Effector CD8-positive, alpha-beta T cell (primary cell): ENCODE measurements around the gene SNX8.
"Not testable (repeated sequence)": the region's sequence is repeated elsewhere in the genome, so short reads cannot be mapped to it uniquely, and the experiment has no call there.

ENCODE experiments used
- DNase-seq: peaks from one replicate; lab custom pipeline; 2025; lab: John Stamatoyannopoulos, UW

SNX8 gene

DNA sequence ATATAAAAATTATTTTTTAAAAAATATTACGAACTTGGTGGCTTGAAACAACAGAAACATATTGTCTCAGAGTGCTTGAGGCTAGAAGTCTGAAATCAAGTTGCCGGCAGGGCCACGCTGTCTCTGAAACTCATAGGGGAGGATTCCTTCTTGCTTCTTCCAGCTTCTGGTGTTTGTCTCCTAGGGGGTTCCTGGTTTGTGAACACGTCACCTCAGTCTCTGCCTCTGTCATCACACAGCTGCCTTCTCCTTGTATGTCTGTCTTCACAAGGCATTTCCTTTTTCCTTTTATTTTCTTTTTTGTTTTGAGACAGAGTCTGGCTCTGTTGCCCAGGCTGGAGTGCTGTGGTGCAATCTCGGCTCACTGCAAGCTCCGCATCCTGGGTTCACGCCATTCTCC is 12.7 kb upstream of the SNX8 start:
- no peak for DNase-seq

DNA sequence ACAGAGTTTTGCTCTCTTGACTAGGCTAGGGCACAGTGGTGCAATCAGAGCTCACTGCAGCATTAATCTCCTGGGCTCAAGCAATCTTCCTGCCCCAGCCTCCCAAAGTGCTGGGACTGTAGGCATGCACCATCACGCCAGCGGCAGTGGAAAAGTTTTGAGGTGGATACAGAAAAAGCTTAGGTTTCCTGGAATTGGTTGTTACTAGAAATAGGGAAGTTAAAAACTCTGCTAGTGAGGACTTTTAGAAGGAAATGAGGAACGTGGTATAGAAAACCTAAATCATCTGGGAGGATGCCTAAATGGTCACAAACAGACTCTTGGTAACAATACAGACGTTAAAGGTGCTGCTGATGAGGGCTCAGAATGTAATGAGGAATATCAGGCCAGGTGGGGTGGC is 10.9 kb upstream of the SNX8 start:
- no peak for DNase-seq

DNA sequence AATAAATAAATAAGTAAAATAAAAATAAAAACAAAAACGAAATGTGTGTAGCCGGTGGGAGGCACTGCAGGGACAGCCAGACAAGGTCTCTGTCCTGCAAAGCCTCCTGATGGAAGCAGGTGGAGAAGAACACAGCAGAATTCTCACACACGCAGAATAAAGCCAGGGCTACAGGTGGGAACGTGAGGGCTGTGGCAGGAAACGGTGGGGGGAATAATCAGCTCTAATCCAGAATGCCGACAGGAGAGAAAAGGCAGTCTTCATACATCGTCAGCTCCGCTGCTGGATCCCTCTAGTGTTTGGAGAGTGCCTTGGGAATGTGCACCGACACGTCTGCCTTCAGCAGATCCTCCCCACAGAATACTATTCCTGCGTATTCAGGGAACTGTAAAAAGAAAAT is 6.8 kb upstream of the SNX8 start:
- DNase-seq, result no peak

DNA sequence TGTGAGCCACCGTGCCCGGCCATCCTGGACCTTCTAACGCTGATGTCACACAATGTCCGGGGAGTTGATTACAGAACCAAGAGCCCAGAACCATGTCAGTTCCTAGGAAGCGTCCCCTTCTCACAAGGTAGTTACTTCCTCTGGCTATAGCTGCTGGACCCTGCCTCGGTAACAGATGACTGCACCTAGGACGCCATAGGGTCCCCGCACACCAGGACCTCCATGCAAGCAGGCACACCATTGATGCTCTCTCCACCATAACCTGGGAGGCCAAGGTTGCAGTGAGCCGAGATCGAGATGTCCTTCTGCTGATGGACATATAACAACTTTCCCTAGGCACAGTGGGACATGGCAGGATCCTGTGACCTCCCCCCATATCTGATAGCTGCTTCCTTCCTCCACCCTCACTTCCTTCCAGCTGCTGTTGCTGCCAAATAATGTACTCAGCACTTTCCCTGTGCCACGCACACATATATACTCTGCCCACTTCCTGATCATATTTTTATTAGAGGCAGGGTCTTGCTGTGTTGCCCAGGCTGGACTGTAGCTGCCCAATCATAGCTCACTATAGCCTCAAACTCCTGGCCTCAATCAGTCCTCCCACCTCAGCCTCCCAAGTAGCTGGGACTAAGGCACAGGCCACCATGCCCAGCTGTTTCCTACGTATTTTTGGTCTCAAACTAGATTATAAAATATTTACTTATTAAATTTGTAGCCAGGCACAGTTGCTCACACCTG is 3.5 kb upstream of the SNX8 start:
- no peak for DNase-seq

DNA sequence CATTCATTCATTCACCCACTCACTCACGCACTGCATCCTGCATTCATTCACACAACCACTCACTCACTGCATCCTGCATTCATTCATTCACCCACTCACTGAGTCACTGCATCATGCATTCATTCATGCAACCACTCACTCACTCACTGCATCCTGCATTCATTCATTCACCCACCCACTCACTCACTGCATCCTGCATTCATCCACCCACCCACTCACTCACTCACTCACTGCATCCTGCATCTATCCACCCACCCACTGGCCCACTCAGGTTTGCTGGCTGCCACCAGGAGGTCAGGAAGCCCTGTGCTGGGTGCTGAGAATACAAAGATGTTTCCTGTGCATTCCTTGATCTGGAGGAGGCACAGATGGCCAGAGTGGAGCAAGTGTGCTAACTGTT is 2.3 kb upstream of the SNX8 start:
- no peak for DNase-seq

DNA sequence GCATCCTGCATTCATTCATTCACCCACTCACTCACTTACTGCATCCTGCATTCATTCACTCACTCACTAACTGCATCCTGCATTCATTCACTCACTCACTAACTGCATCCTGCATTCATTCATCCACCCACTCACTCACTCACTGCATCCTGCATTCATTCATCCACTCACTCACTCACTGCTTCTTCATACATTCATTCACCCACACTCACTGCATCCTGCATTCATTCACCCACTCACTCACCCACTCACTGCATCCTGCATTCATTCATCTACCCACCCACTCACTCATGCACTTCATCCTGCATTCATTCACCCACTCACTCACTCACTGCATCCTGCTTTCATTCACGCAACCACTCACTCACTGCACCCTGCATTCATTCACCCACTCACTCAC is 1.5 kb upstream of the SNX8 start:
- no peak for DNase-seq

DNA sequence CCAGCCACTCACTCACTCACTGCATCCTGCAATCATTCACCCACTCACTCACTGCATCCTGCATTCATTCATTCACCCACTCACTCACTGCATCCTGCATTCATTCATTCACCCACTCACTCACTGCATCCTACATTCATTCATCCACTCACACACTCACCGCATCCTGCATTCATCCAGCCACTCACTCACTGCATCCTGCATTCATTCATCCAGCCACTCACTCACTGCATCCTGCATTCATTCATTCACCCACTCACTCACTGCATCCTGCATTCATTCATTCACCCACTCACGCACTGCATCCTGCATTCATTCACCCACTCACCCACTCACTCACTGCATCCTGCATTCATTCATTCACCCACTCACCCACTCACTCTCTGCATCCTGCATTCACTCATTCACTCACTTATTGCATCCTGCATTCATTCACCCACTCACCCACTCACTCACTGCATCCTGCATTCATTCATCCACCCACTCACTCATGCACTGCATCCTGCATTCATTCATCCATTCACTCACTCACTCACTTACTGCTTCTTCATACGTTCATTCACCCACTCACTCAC is 802 bp upstream of the SNX8 start:
- not testable (repeated sequence) for DNase-seq

DNA sequence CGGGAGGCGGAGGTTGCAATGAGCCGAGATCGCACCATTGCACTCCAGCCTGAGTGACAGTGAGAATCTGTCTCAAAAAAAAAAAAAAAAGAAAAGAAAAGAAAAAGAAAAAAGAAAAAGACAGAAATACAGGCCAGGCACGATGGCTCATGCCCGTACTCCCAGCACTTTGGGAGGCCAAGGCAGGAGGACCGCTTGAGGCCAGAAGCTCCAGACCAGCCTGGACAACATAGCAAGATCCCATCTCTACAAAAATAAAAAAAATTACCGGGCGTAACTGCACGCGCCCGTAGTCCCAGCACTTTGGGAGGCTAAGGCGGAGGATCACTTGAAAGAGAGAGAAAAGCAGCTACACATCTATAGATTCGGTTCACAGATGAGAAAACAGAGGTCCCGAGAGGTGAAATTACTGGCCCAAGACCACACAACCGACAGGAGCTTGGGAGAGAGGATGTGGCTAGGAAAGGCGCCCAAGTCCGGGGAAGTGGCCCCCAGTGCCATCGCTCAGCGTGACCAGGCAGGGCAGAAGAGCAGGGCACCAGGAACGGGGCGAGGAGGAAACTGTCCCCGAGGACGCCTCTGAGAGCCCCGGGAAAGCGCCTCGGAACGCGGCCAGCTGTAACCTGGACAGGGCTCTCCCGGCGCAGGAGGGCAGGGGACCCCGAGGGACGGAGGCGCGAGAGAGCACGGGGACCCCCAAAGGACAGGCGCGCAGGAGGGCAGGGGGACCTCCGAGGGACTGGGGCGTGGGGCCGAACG is 612 bp downstream of the SNX8 start:
- DNase-seq, result no peak

DNA sequence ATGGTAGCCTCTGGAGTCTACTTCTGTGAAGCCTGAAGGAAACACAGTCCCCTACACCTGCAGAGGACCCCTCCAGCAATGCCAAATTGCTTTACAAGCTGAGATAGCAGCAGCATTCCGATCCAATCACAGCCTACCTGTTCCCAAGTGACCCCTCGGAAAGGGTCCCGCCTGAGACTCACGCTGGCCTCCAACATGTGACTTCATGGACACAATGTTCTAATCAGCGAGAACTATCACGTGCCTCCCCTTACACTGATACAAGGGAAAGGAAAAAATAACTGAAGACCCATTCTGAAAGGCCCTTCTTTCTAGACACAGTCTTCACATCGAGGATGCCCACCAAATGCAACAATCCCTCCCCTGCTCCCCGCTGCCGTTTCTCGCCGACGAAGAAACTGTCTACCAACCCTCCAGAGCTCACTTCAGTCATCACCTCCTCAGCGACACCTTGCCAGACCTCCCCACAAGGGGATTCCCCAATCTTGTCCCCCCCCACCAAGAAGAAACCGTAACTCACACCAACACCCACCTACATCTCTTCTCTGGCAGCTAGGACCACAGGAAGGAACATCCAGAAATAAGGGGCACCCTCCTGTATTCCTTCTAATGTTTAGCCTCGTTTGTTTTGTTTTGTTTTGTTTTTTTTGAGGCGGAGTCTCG is 1.8 kb downstream of the SNX8 start:
- DNase-seq, result no peak

DNA sequence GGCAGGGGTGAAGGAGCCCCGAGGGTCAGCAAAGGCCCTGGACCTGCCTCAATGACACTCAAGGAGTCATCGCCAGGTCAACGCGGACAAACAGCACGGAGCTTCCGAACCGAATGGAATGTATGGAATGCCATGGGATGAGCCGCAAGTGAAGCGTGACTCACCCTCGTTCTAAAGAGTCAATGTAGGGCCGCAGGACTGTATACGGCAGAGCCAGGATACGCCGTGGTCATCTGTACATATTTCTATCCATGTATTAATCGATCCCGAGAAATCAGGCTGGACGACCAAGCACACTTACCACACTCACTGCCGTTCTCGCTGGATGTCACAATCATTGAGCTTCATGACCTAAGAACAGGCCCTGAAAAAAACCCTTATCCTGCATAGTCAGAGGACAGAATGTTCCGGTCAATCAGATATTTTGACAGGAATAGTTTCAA is 4.3 kb downstream of the SNX8 start:
- DNase-seq, result no peak

DNA sequence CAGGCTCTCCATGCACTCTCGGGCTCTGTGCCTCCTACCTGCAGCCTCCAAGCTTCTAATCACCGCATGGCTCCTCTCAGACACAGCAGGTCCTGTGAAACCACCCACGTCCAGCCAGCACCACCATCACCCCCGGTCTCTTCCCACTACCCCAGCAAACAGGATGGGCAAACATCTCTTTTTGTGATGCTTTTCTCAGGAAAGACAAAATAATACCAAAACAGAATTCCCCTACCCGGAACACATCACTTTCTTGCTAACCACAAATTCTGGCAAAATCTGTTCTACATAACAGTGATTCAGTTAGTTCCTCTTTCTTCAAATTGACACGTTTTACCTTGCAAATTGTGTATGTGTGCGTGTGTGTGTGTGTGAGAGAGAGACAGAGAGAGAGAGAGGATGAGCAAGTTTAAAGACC is 6.5 kb downstream of the SNX8 start:
- DNase-seq, result no peak

DNA sequence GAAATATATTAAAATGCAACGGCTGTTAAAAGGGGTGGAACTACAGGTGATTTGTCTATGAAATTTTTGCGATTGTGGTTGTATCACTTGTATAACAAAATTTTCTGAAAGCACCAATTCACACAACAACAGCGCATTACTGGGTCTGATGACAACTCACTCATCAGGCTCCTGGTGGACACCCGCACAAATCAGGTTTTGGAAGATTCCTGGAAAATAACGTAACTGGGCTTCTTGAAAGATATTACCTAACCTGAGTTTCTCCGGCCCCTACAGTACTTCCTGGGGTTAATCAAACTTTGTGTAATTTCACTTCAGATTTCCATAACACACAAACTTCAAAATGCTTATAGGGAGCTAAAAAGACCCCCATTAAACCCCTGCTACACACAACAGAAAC is 7.6 kb downstream of the SNX8 start:
- DNase-seq, result no peak

DNA sequence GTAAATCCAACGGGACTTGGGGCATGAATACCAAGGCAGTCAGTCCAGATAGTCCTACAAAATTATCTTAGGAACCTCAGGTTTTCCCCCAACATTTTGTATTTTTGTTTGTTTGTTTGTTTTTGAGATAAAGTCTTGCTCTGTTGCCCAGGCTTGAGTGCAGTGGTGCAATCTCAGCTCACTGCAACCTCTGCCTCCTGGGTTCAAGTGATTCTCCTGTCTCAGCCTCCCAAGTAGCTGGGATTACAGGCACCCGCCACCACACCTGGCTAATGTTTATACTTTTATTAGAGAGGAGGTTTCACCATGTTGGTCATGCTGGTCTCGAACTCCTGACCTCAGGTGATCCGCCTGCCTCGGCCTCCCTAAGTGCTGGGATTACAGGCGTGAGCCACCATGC is 9.0 kb downstream of the SNX8 start:
- not testable (repeated sequence) for DNase-seq

DNA sequence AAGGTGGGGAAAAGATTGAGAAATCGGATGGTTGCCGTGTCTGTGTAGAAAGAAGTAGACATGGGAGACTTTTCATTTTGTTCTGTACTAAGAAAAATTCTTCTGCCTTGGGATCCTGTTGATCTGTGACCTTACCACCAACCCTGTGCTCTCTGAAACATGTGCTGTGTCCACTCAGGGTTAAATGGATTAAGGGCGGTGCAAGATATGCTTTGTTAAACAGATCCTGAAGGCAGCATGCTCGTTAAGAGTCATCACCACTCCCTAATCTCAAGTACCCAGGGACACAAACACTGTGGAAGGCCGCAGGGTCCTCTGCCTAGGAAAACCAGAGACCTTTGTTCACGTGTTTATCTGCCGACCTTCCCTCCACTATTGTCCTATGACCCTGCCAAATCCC is 10.7 kb downstream of the SNX8 start:
- not testable (repeated sequence) for DNase-seq

DNA sequence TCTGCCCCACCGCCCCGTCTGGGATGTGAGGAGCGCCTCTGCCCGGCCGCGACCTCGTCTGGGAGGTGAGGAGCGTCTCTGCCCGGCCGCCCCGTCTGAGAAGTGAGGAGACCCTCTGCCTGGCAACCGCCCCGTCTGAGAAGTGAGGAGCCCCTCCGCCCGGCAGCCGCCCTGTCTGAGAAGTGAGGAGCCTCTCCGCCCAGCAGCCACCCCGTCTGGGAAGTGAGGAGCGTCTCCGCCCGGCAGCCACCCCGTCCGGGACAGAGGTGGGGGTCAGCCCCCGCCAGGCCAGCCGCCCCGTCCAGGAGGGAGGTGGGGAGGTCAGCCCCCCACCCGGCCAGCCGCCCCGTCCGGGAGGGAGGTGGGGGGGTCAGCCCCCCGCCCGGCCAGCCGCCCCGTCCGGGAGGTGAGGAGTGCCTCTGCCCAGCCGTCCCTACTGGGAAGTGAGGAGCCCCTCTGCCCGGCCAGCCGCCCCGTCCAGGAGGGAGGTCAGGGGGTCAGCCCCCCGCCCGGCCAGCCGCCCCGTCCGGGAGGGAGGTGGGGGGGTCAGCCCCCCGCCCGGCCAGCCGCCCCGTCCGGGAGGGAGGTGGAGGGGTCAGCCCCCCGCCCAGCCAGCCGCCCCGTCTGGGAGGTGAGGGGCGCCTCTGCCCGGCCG is 11.4 kb downstream of the SNX8 start:
- DNase-seq, result not testable (repeated sequence)

DNA sequence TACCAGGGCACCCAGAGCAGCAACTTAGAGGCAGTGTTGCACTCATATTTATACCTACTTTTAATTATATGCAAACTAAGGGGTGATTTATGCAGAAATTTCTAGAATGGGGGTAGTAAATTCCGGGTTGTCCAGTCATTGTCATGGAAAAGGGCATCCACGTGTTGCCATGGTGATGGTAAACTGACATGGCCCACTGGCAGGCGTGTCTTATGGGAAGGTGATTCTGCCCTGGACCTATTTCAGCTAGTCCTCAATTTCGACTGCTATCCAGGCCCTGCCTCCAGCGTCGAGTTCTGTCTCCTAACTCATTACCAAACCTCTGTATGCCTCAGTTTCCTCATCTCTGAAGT is 12.8 kb downstream of the SNX8 start:
- DNase-seq, result no peak

DNA sequence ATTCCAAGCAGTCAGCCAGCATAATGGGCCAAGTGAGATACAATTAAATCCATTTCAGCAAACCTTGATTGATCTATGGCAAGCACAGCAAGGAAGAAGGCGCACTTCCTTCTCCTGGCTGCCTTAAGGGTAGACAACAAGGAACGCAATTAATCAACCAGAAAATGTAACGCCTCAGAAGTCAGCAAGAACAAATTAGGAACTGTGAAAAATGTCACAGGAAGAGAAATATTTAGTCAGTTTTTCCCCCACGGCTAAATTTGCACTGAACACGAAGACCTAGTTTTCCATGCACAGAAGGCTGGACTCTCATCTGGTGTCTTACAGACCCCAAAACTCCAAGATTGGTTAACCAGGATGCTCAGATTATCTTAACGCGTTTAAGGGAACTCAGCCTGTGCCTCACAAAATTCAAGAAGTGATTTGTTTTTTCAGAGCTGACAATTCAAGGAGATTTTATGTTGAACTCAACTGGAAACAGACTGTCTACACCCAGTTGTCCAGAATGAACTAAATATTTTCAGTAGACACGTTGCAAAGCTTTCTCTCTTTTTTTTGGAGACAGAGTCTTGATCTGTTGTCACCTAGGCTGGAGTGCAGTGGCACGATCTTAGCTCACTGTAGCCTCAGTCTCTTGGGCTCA is 14.2 kb downstream of the SNX8 start:
- DNase-seq, result no peak

DNA sequence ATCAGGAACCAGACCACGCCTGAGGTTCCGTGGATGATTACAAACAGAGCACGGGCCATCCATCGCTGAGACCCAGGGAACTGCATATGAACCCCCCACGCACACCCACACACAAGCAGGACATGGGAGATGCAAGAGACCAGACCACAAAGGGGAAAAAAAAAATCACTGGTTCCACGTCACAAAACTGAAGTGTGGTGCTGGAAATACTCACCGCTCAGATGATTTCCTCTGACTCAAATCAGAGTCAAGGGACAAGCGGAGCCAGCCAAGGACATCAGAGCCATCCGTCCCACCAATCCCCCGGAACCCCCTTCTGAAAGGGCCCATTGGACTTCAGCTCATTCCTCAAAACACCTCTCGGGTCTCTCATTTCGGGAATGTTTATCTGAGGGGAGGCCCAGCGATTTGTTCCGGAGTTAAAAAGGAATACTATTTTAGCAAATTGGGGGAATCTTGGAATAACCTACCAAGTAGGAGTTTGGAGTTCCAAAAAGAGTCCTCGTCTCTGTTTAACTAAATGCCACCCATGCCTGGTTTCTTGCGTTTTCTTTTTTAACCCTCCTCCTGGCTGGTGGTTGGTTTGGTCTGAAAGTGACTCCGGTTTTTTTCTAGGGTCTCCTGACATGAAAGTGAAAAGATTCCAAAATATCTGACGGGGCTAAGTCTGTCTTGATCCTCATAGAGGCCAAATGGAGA is 15.0 kb downstream of the SNX8 start:
- no peak for DNase-seq

DNA sequence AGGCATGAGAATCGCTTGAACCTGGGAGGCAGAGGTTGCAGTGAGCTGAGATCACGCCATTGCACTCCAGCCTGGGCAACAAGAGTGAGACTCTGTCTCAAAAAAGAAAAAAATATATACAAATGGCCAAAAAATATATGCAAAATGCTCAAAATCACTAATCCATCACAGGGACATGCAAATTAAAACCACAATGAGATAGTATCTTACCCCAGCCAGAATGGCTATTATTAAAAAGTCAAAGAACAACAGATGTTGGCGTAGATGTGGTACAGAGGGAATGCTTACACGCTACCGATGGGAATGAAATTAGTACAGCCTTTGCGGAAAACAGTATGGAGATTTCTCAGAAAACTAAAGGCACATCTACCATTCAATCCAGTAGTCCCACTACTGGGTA is 17.4 kb downstream of the SNX8 start:
- no peak for DNase-seq

DNA sequence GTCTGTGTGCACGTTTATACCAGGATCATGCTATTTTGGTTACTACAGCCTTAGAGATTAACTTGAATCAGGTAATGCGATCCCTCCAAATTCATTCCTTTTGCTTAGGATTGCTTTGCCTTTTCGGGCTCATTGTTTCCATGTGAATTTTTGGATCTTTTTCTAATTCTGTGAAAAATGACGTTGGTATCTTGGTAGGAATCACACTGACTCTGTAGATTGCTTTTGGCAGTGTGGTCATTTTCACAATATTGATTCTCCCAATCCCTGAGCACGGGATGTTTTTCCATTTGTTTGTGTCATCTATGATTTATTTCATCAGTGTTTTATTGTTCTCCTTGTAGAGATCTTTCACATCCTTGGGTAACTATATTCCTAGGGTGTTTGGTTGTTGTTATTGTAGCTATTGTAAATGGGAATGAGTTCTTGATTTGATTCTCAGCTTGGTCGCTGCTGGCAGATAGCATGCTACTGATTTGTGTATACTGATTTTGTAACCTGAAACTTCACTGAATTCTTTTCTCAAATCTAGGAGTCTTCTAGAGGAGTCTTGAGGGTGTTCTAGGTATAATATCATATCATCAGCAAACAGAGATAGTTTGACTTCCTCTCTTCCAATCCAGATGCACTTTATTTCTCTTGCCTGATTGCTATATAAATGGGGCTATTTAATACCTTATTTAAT is 18.2 kb downstream of the SNX8 start:
- no peak for DNase-seq

DNA sequence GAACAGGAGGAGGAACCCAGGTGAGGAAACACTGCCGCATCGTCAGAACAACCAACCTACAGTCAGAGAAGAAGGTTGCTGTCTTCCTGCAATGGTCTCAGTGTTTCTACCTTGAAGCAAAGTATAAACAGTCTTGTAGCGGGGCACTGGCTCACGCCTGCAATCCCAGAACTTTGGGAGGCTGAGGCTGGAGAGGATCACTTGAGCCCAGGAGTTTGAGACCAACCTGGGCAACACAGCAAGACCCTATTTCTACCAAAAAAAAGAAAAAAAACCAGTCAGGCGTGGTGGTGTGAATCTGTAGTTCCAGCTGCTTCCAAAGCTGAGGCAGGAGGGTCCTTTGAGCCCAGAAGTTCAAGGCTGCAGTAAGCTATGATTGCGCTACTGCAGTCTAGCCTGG is 23.4 kb downstream of the SNX8 start:
- DNase-seq, result no peak
